GM19467 (cell line): ENCODE measurements around the gene LONP1.
"Not testable (repeated sequence)": the region's sequence is repeated elsewhere in the genome, so short reads cannot be mapped to it uniquely, and the experiment has no call there.

Source experiments
- ATAC-seq: cut with Tn5 transposase; IDR thresholded peaks from one replicate; pipeline ENCODE4 v1.9.1; 2021; ENCODE audit warnings: mild to moderate bottlenecking, moderate library complexity; ENCODE audit not compliant: unreplicated experiment

Gene LONP1

GRCh38 chr19:5719961-5720790 lies at the start of gene LONP1, which contains the start of gene CATSPERD:
Gene LONP1, minus strand, starts transcription at chr19:5720146. Its CDS starts 14 bp downstream, at chr19:5720132.
Gene CATSPERD, plus strand, starts transcription at chr19:5720637. Its CDS starts 101 bp downstream, at chr19:5720738.
- ATAC-seq, result peak; percentile 87

- no peak for ATAC-seq
Observed at GRCh38 chr19:5767949-5768348, 48.0 kb upstream of the LONP1 start.

GRCh38 chr19:5765220-5765619 lies 45.3 kb upstream of the LONP1 start:
- ATAC-seq, result no peak

- ATAC-seq, result no peak
Observed at GRCh38 chr19:5762608-5763217, 42.8 kb upstream of the LONP1 start.

GRCh38 chr19:5753743-5754142 lies 33.8 kb upstream of the LONP1 start:
- ATAC-seq, result no peak

- no peak for ATAC-seq
Observed at GRCh38 chr19:5751709-5752108, 31.8 kb upstream of the LONP1 start.

GRCh38 chr19:5749505-5749904 lies 29.6 kb upstream of the LONP1 start:
- no peak for ATAC-seq

GRCh38 chr19:5748920-5749319 lies 29.0 kb upstream of the LONP1 start:
- not testable (repeated sequence) for ATAC-seq

GRCh38 chr19:5744999-5745398 lies 25.1 kb upstream of the LONP1 start:
- not testable (repeated sequence) for ATAC-seq

- no peak for ATAC-seq
Observed at GRCh38 chr19:5743630-5744029, 23.7 kb upstream of the LONP1 start.

GRCh38 chr19:5742051-5742450 lies 22.1 kb upstream of the LONP1 start:
- ATAC-seq, result no peak

GRCh38 chr19:5738423-5738822 lies 18.5 kb upstream of the LONP1 start:
- ATAC-seq, result no peak

- not testable (repeated sequence) for ATAC-seq
Observed at GRCh38 chr19:5733172-5733571, 13.2 kb upstream of the LONP1 start.

- ATAC-seq, result no peak
Observed at GRCh38 chr19:5727453-5728050, 7.6 kb upstream of the LONP1 start.

GRCh38 chr19:5719274-5719960 lies 529 bp downstream of the LONP1 start:
- peak; percentile 1 for ATAC-seq

GRCh38 chr19:5718579-5719273 lies 1.2 kb downstream of the LONP1 start:
- no peak for ATAC-seq

- no peak for ATAC-seq
Observed at GRCh38 chr19:5718037-5718578, 1.8 kb downstream of the LONP1 start.

GRCh38 chr19:5717215-5717935 lies 2.6 kb downstream of the LONP1 start:
- ATAC-seq, result no peak

- no peak for ATAC-seq
Observed at GRCh38 chr19:5714816-5715215, 5.1 kb downstream of the LONP1 start.

GRCh38 chr19:5713228-5713627 lies 6.7 kb downstream of the LONP1 start:
- no peak for ATAC-seq
